Keratinocyte (primary cell): ENCODE results near the gene EFR3B.

Experiments used
- EZH2 ChIP-seq: IDR thresholded peaks from one replicate; pipeline ENCODE4 v1.6.1; 2012; ENCODE audit warnings: inconsistent platforms, mild to moderate bottlenecking, low read length, moderate library complexity
- TF ChIP-seq, protein P1 (sequence below), 3 experiments: IDR thresholded peaks in 1 of 3; conservative IDR thresholded peaks in 1 of 3; optimal IDR thresholded peaks in 1 of 3; 2 replicates in 2 of 3; 3 replicates in 1 of 3; pipeline versions ENCODE3 to v1.5.1; 2011; ENCODE audit warnings: low read length in 3 of 3, mild to moderate bottlenecking in 3 of 3, moderate library complexity in 2 of 3, control low read depth in 1 of 3, inconsistent platforms in 1 of 3; ENCODE audit not compliant: insufficient read depth in 2 of 3; ENCODE audit errors: extremely low read depth in 1 of 3

- no peak for TF ChIP-seq EZH2
- TF ChIP-seq, protein P1, sequence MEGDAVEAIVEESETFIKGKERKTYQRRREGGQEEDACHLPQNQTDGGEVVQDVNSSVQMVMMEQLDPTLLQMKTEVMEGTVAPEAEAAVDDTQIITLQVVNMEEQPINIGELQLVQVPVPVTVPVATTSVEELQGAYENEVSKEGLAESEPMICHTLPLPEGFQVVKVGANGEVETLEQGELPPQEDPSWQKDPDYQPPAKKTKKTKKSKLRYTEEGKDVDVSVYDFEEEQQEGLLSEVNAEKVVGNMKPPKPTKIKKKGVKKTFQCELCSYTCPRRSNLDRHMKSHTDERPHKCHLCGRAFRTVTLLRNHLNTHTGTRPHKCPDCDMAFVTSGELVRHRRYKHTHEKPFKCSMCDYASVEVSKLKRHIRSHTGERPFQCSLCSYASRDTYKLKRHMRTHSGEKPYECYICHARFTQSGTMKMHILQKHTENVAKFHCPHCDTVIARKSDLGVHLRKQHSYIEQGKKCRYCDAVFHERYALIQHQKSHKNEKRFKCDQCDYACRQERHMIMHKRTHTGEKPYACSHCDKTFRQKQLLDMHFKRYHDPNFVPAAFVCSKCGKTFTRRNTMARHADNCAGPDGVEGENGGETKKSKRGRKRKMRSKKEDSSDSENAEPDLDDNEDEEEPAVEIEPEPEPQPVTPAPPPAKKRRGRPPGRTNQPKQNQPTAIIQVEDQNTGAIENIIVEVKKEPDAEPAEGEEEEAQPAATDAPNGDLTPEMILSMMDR (optimal IDR thresholded peaks at IDR 0.05 in 1 of 3, IDR thresholded peaks at IDR 0.05 in 1 of 3, conservative IDR thresholded peaks at IDR 0.05 in 1 of 3; ENCODE audit: extremely low read depth in 1 of 3, insufficient read depth in 2 of 3, low read length in 3 of 3), result no peak
Measured at GRCh38 chr2:25122367-25122766, 80.5 kb downstream of the EFR3B start.
